GM18505 (cell line): ENCODE results near the gene XXYLT1.
"Not testable (repeated sequence)": the region's sequence is repeated elsewhere in the genome, so short reads cannot be mapped to it uniquely, and the experiment has no call there.

Experiments
- ATAC-seq: cut with Tn5 transposase; IDR thresholded peaks from one replicate; pipeline ENCODE4 v1.9.1; 2021; ENCODE audit not compliant: unreplicated experiment
- POLR2A ChIP-seq: IDR thresholded peaks from 4 replicates; pipeline ENCODE4 v1.6.1; 2011; ENCODE audit warnings: borderline replicate concordance; ENCODE audit not compliant: insufficient read depth, insufficient read length; ENCODE audit errors: extremely low read depth

XXYLT1 gene

DNA sequence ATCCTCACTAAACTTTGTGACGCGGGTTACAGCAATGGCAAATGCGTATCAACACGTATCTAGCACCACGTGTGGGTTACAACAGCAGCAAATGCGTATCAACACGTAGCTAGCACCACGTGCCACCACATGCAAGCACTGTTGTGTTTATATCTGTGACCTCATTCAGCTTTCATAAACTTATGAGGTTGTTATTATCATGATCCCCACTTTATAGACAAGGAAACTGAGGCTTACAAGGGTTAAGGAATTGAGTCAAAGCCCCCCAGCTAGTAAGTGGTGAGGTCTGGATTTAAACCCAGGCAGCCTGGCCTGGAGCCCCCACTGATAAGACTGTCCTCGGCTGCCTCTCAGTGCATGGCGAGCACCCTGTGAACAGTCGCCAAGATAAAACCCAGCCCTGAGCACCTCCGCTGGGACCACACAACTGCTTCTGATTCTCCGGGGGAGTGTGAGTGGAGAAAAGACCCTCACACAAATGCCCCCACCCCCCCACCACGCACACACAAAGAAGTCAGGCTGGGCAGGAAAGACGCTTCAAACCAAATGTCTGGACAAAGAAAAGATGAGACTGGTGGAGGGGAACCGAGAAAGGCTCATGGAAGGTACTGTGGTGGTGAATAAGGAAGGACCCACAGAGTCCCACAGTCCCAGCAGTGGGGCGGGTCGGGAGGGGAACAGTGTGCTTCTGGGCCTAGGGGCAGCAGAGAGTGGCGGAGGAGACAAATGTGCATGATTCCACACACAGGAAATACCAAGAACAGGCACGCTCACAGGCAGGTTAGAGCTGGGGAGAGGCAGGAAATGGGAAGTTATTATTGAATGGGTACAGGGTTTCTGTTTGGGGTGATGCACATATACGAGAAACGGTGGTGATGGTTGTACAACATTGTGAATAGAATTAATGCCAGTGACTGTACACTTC, 173.4 kb downstream of the XXYLT1 start:
- ATAC-seq, result no peak
- no peak for TF ChIP-seq POLR2A

DNA sequence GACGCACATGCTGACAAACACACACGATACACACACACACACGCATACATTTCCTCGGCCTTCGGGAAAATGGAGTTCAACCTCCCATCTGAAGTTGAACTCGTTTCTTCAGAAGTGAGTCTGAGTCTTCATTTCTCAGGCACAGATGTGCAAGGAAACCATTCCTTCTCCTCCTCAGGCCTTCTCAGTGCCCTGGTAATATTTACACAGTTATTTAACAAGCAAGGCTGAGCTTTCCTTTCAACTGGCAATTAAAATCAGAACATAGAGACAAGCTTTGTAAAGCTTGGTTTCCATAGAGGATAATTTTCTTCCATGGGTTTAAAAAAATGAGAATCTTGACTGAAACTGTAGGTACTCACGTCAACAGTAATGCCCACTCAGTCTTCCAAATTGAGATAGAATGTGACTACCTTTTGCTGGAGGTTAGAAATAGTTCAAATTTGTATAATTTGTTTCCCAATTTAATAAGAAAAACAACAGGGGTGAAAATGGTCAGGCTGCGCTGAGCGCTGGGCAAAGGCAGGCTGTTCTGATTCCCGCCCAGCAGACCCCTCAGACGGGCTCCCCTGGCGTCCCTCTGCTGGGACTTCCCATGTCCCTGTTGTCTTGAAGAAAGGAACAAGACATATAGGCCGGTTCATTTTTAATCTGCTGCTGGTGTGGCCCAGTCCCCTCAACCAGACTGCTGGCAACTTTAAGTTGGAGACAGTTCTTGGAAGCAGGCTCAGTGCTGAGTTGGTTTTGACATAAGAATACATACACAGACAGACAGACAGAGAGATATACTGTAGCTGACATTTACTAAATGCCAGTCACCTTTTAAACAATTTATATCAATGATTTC, 174.3 kb downstream of the XXYLT1 start:
- TF ChIP-seq POLR2A, result no peak
- ATAC-seq, result no peak

DNA sequence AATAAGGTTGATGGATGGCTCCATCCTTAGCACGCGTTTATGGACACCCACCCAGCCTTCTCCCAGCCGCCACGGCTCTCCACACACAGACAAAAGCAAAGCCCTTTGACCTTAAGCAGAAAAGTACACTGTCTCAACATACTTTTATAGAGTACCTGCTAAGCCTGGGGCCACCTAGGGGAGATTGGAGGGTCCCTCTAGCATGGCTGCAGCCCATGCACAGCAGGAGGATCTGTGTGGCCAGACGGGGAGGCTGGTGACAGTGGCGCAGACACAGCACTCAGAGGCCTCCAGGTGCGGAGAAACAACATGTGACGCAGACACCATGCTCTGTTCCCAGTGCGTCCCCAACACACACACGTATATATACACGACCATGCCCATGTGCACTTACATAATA, 174.9 kb downstream of the XXYLT1 start:
- ATAC-seq, result no peak
- TF ChIP-seq POLR2A, result no peak

DNA sequence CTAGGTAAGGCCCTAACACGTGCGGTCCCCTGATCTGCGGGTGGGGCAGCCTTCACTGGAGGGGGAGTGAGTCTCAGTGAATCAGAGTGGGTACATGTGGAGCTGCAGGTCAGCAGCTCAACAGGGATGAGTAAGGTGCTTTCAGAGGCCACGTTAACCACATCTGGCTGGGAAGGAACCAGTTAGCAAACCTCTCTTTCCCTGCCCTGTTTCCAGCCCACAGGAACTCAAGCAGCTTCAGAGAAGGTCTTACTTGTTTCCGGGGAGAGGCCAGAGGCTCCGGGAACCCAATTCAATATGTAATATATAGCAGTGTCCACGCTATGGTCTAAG, 175.3 kb downstream of the XXYLT1 start:
- no peak for TF ChIP-seq POLR2A
- no peak for ATAC-seq

DNA sequence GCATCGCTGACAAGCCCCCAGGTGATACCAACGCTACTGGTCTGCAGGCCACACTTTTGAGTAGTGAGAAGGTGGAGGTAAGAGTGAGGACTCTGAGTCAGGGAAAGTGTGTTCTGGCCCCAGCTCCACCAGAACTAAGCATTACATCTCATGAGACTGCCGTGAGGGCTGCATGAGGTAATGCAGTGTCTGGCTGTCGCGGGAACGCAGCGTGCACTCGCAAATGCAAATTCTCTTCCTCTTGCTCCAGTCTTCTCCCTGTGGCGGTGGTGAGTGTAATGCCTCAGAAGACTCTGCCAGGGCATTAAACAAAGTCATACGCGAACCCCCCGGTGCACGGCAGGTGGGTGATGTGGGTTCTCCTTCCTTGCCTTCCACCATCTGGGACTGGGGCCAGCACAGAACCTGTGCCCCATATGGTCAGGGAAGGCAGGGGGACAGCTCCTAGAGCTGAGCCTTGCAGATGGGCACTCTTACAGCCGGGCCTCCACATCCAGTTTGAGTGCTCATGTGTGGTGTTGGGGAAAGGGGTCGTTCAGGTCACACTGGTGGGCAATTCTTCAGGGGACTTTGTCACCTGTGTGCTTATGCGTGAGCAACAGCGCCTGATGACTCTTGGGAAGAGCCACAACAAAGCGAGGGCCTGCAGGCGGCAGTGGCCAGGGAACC, 175.8 kb downstream of the XXYLT1 start:
- peak; percentile 51 for ATAC-seq
- TF ChIP-seq POLR2A, result peak; percentile 36

DNA sequence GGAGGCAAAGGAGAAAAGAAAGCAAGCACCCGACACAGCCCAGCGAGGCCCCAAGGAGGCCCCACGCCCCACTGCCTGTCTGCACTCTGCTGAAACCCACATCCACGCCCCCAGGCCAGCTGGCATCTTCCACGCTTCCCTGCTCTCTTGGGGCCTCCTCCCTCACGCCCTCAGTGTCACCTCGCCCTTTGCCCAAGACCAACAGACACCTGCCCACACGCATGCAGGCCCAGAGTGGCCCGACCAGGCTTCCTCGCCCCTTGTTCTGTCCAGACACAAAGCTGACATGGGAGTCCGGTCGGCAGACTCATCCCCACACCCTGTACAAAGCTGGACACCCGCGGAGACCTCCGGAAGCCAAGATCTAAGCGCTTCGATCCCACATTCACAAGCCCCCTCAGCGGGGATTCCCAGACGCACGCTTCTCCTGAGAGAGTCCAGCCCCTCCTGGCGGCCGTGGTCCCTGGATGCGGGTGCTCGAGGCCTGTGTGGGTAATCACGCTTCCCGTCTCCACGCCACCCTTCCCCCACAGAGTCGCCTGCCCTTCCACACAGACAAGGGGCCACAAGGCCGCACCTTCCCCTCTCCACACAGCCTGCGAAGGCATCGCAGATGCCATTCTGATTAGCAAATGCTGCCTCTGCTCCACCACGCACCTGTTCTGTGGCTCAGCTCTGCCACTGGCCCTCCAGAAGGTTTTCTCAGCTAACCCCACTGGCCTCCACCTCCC, 176.6 kb downstream of the XXYLT1 start:
- peak; percentile 60 for ATAC-seq
- no peak for TF ChIP-seq POLR2A

DNA sequence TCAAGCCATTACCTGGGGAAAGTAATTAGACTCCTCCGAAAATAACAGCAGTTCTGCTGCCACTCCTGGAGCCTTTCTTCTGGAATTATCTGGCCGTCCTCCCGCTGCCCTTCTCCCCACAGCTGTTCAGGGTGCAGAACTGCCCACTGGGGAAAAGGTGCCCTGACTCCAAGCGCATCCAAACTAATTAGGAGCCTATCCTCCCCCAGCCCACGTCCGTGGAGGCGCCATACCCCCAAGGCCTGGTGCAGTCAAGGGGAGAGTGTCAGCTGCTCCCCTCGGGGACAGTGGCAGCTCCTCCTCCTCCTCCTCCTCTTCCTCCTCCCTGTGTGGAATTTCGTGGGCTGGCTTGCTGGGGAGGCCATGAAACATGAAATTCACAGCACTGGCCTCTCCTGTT, 177.2 kb downstream of the XXYLT1 start:
- no peak for ATAC-seq
- TF ChIP-seq POLR2A, result no peak

DNA sequence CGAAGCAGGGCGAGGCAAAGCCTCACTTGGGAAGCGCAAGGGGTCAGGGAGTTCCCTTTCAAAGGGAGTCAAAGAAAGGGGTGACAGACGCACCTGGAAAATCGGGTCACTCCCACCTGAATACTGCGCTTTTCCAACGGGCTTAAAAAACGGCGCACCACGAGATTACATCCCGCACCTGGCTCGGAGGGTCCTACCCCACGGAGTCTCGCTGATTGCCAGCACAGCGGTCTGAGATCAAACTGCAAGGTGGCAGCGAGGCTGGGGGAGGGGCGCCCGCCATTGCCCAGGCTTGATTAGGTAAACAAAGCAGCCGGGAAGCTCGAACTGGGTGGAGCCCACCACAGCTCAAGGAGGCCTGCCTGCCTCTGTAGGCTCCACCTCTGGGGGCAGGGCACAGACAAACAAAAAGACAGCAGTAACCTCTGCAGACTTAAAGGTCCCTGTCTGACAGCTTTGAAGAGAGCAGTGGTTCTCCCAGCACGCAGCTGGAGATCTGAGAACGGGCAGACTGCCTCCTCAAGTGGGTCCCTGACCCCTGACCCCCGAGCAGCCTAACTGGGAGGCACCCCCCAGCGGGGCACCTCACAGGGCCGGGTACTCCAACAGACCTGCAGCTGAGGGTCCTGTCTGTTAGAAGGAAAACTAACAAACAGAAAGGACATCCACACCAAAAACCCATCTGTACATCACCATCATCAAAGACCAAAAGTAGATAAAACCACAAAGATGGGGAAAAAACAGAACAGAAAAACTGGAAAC, 182.9 kb downstream of the XXYLT1 start:
- ATAC-seq, result not testable (repeated sequence)

DNA sequence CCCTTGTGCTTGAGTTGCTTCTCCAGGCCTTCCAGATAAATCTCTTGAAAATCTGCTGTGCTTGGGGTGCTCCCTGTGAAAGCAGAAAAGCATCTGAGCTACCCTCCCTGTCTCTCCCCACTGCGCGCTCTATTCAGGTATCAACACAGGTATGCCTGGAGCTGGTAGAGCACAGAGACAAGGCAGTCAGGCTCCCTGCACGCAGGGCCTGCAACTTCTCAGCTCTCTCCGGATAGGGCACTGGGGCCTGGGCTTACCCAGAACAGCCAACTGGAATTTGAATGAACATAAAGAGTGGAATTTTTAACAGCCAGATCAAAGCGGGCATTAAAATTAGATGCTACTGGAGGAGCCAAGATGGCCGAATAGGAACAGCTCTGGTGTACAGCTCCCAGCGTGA, 183.6 kb downstream of the XXYLT1 start:
- TF ChIP-seq POLR2A, result no peak
- ATAC-seq, result no peak

DNA sequence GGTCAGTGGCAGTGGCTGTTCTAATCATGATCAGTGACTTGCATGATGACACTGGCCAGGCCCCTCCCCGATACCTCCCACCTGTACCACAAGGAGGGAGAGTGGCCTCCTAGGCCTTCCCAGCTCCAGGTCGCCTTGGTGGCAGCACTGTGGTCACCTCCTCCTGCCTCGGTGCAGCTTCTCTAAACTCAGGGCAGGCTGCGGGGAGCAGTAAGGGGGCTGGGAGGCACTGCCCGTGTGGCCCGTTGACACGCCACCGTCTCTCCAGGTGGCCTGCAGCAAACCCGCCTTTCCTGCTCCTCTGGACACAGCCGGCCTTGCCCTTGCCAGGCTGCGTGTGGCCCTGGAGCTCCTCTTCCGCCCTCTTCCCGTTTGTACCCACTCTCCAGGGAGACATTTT, 184.1 kb downstream of the XXYLT1 start:
- no peak for TF ChIP-seq POLR2A
- ATAC-seq, result no peak

DNA sequence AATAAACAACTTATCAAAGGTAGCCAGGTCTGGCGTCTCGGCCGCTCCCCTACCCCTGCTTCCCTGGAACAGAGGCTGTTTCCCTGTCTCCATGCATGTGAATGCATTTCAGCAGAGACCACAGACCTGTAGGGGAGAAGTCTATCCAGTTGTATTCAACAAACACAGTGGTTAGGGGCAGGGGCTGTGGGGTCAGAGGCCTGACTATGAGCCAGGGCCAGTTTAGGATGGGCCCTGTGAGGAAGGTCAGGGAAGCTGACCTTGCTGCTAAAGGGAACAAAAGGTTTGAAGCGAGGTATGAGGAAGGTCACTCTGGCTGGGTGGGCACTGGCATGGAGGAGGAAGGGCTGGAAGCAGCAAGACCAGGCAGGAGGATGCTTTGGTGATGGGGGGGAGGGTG, 184.6 kb downstream of the XXYLT1 start:
- TF ChIP-seq POLR2A, result no peak
- no peak for ATAC-seq

DNA sequence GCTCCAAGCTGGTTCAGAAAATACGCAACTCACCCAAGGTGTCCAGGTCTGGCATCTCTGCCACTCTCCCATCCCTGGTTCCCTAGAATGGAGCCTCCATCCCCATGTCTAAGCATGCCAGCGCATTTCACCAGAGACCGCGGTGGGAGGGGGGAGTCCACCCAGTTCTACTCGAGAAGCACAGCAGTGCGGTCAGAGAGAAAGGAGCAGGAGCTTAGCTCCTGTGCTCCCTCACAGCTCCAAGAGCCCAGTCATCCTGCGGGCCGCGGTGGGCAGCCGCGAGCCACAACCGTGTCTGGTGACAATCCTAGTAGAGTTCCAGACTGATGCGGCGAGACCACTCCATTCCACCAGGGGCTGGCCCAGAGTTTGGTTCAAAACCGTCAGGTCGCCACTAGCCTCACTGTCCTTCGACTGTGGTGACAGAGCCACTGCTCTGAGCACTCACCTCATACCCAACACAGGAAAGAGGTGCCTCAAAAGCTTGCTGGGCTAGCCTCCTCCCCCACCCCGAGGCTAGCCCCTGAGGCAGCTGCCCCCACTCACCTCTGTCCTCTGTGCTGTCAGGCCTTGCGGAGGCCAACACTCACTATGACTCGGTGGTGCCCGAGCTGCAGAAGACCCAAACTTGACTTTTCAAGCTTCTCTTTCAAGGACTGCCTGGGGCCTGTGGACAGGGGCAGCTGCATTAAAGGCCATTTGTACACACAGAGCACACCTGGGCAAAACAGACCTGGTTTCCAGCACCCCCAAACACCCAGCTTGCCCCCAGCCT, 185.4 kb downstream of the XXYLT1 start:
- no peak for TF ChIP-seq POLR2A
- no peak for ATAC-seq
